OCI-LY7 (cell line): ENCODE data around the gene IRF1. TPM values are rescaled to one million over a fixed set of nuclear protein-coding genes. Genes with fewer than 3 reads are reported as not detected.

Experiments
- BruUV-seq: library from RNA; stranded (reverse); fragments of 400-500 nt; replicated peaks from 2 replicates; lab custom pipeline; 2021; lab: Mats Ljungman, UMichigan
- CTCF ChIA-PET: fragments of 300-600 bp; sonication (Branson Sonifier 250); formaldehyde crosslinking; loops from one replicate; lab custom pipeline; 2022; ENCODE audit warnings: antibody characterized with exemption; ENCODE audit not compliant: unreplicated experiment; lab: Charles Lee
- POLR2A ChIA-PET: fragments of 300-600 bp; sonication (Branson Sonifier 250); formaldehyde crosslinking; loops from one replicate; lab custom pipeline; 2022; ENCODE audit warnings: antibody characterized with exemption; lab: Charles Lee
- DNase-seq: peaks from one replicate; pipeline ENCODE4 v3.0.0-alpha.2; 2015; ENCODE audit warnings: low spot score
- H2AFZ ChIP-seq: fragments of 200-600 bp; sonication (generic), shearing (Covaris generic); 2 replicates; pipeline ENCODE4 v1.6.1; 2014; ENCODE audit warnings: mild to moderate bottlenecking, antibody characterized with exemption, low read length, moderate library complexity
- H3K27ac ChIP-seq: fragments of 200-600 bp; sonication (generic); 2 replicates; pipeline ENCODE4 v1.5.1; 2014; ENCODE audit warnings: mixed run types, low read depth, mild to moderate bottlenecking, moderate library complexity, low read length, inconsistent platforms; ENCODE audit not compliant: poor library complexity, severe bottlenecking
- H3K36me3 ChIP-seq: fragments of 200-600 bp; sonication (generic); 2 replicates; pipeline ENCODE4 v1.6.1; 2014; ENCODE audit warnings: mild to moderate bottlenecking, antibody characterized with exemption, low read length, moderate library complexity, mixed read lengths; ENCODE audit not compliant: insufficient read depth
- H3K4me1 ChIP-seq: fragments of 200-600 bp; sonication (generic); 2 replicates; pipeline ENCODE4 v1.5.1; 2014; ENCODE audit warnings: mild to moderate bottlenecking, low read length; ENCODE audit not compliant: insufficient read depth, poor library complexity, severe bottlenecking
- H3K4me2 ChIP-seq: fragments of 200-600 bp; sonication (generic); 2 replicates; pipeline ENCODE4 v1.6.1; 2014; ENCODE audit warnings: mild to moderate bottlenecking, low read length
- H3K4me3 ChIP-seq: fragments of 200-600 bp; sonication (generic); 2 replicates; pipeline ENCODE4 v1.5.1; 2014; ENCODE audit warnings: mild to moderate bottlenecking, low read depth, low read length; ENCODE audit not compliant: poor library complexity, severe bottlenecking
- H3K79me2 ChIP-seq: fragments of 200-600 bp; sonication (generic); 2 replicates; pipeline ENCODE4 v1.6.1; 2016; ENCODE audit warnings: low read depth, mild to moderate bottlenecking, low read length, moderate library complexity, mixed read lengths; ENCODE audit not compliant: insufficient read depth
- H3K9me2 ChIP-seq: fragments of 200-600 bp; sonication (generic); 2 replicates; pipeline ENCODE4 v1.6.1; 2016; ENCODE audit warnings: mild to moderate bottlenecking, low read length, mixed read lengths; ENCODE audit not compliant: insufficient read depth
- H3K9me3 ChIP-seq: fragments of 200-600 bp; sonication (generic); 2 replicates; pipeline ENCODE4 v1.6.1; 2014; ENCODE audit warnings: mild to moderate bottlenecking, mixed run types, low read length, mixed read lengths
- H4K20me1 ChIP-seq: fragments of 200-600 bp; sonication (generic); 2 replicates; pipeline ENCODE4 v1.6.1; 2014; ENCODE audit warnings: mild to moderate bottlenecking, antibody characterized with exemption, low read length, moderate library complexity, mixed read lengths; ENCODE audit not compliant: insufficient read depth
- CTCF ChIP-seq: fragments of 200-600 bp; sonication (generic); conservative IDR thresholded peaks from 2 replicates; pipeline ENCODE4 v1.5.1; 2014; ENCODE audit warnings: mild to moderate bottlenecking, antibody characterized with exemption, low read length, moderate library complexity, mixed read lengths
- EZH2phosphoT487 ChIP-seq: fragments of 200-600 bp; sonication (generic); IDR thresholded peaks from 2 replicates; pipeline ENCODE4 v1.6.1; 2018; ENCODE audit warnings: low read depth, borderline replicate concordance, mild to moderate bottlenecking, mixed run types, antibody characterized with exemption, low read length, moderate library complexity, mixed read lengths
- intact Hi-C: fragments of 100-400 bp; cut with micrococcal nuclease; formaldehyde crosslinking; loops from one replicate; pipeline ENCODE4 v1.10.0; 2022; ENCODE audit not compliant: unreplicated experiment
- small RNA-seq: library from RNA; depleted of rRNA; stranded (forward); fragments of <200 nt; gene quantifications from one replicate; pipeline ENCODE3, GENCODE V24; 2014
- total RNA-seq, 2 experiments: library from RNA; depleted of rRNA in 1 of 2; stranded (reverse); fragments of >200 nt in 1 of 2; shearing (Covaris generic) in 1 of 2; gene quantifications; 2 replicates each; pipeline ENCODE4 v1.2.3, GENCODE V29; 2014 to 2022

IRF1 gene
- total RNA-seq, 2 experiments from 2014 or later: 24.8 to 39.4 TPM

GRCh38 chr5:132431632-132432031 is 58.9 kb downstream of the IRF1 start:
- H3K4me1 ChIP-seq: peaks cover 56% of the 10 kb centered on the region
- H3K9me3 ChIP-seq: no peaks in the 10 kb centered on the region
- no peak overlapping the region for H3K27ac ChIP-seq
- TF ChIP-seq CTCF (no peak), EZH2phosphoT487 (no peak)
- H2AFZ ChIP-seq: no peak overlapping the region
- no peaks in the 10 kb centered on the region for H3K9me2 ChIP-seq
- peaks cover 6% of the 10 kb centered on the region; the same call in 1 of the 2 replicates for H3K36me3 ChIP-seq
- no peak overlapping the region for H3K4me3 ChIP-seq
- BruUV-seq: no TSS peak
- DNase-seq: no peak
- ChIA-PET POLR2A (interaction anchor here (1.2 to 2.3 kb wide), 4 partner anchors 9 to 26 kb away, joined by 4 to 8 read pairs (median 4); no protein-coding TSS in a partner anchor), CTCF (no interaction called here)
- intact Hi-C loops: no loop called here
- H4K20me1 ChIP-seq: no peaks in the 10 kb centered on the region
- no peak overlapping the region for H3K4me2 ChIP-seq
- no peaks in the 10 kb centered on the region; the same call in 1 of the 2 replicates for H3K79me2 ChIP-seq

Small RNA genes within 50 kb of the gene (small RNA-seq; reads per million reads assigned to genes)
- gene RF00019: not detected

Other genes with a start within 250 kb of the IRF1 start
- gene PDLIM4, start 233.1 kb downstream of the IRF1 start, total RNA-seq (2014; rRNA removed; shearing (Covaris generic)): not detected in 2 replicates
- not detected in 2 replicates for gene PDLIM4, start 233.1 kb downstream of the IRF1 start, total RNA-seq (2022)
- gene SLC22A4, start 196.4 kb downstream of the IRF1 start, total RNA-seq (2014; rRNA removed; shearing (Covaris generic)): not detected in 2 replicates
- gene SLC22A4, start 196.4 kb downstream of the IRF1 start, total RNA-seq (2022): not detected in 2 replicates
- gene SLC22A5, start 121.1 kb downstream of the IRF1 start, total RNA-seq (2014; rRNA removed; shearing (Covaris generic)): 0.88 TPM in 1 of 2 replicates, not detected in the other
- 0.18 and 0.36 TPM in 2 replicates for gene SLC22A5, start 121.1 kb downstream of the IRF1 start, total RNA-seq (2022)
- not detected in 2 replicates for gene IL5, start 52.7 kb upstream of the IRF1 start, total RNA-seq (2014; rRNA removed; shearing (Covaris generic))
- gene IL5, start 52.7 kb upstream of the IRF1 start, total RNA-seq (2022): not detected in 2 replicates
- 24.0 and 34.1 TPM in 2 replicates for gene RAD50, start 66.2 kb upstream of the IRF1 start, total RNA-seq (2014; rRNA removed; shearing (Covaris generic))
- gene RAD50, start 66.2 kb upstream of the IRF1 start, total RNA-seq (2022): 59.8 and 70.0 TPM in 2 replicates
- not detected in 2 replicates for gene IL13, start 167.4 kb upstream of the IRF1 start, total RNA-seq (2014; rRNA removed; shearing (Covaris generic))
- gene IL13, start 167.4 kb upstream of the IRF1 start, total RNA-seq (2022): not detected in 2 replicates
- not detected in 2 replicates for gene IL4, start 183.2 kb upstream of the IRF1 start, total RNA-seq (2014; rRNA removed; shearing (Covaris generic))
- not detected in 2 replicates for gene IL4, start 183.2 kb upstream of the IRF1 start, total RNA-seq (2022)
- 6.7 and 8.7 TPM in 2 replicates for gene KIF3A, start 246.8 kb upstream of the IRF1 start, total RNA-seq (2014; rRNA removed; shearing (Covaris generic))
- 14.2 and 17.0 TPM in 2 replicates for gene KIF3A, start 246.8 kb upstream of the IRF1 start, total RNA-seq (2022)